ENCODE measurements around the gene ASS1. TPM values are rescaled to one million over a fixed set of nuclear protein-coding genes. Genes with fewer than 3 reads are reported as not detected.

ASS1 gene
- total and polyA plus RNA-seq, 3 experiments from 2014 or later = 2.3 to 3.4 TPM; not detected in 1

- DNase-seq = no peak
- H3K4me3 ChIP-seq (ENCODE audit: low read length) = no peak overlapping the region
- no peak overlapping the region for H3K4me3 Mint-ChIP-seq
- peaks cover 10 to 22% (median 14%) of the 10 kb centered on the region in 3 donors for H3K4me1 Mint-ChIP-seq
- no peak overlapping the region for H3K27ac ChIP-seq (ENCODE audit: low read depth, low read length)
- peaks cover 9% of the 10 kb centered on the region for H3K27me3 ChIP-seq (ENCODE audit: insufficient read depth, low read length, poor library complexity, severe bottlenecking)
- H3K9me3 ChIP-seq (ENCODE audit: low read length) = no peaks in the 10 kb centered on the region
- H3K36me3 ChIP-seq (ENCODE audit: insufficient read depth, low read length) = no peaks in the 10 kb centered on the region
- H3K9me3 Mint-ChIP-seq = peaks cover 0 to 2% (median 0%) of the 10 kb centered on the region in 5 donors
- no peak overlapping the region for H3K27ac Mint-ChIP-seq
- H3K4me1 ChIP-seq (ENCODE audit: insufficient read depth, low read length) = no peaks in the 10 kb centered on the region
- ChIA-PET CTCF (interaction anchor here (0.9 kb wide), 1 partner anchor 79 kb away, joined by 3 read pairs; no protein-coding TSS in a partner anchor), POLR2A (no interaction called here)
- H3K36me3 Mint-ChIP-seq = no peaks in the 10 kb centered on the region
- peaks cover 24 to 73% of the 10 kb centered on the region in 2 donors for H3K27me3 Mint-ChIP-seq
These were observed 94.9 kb downstream of the ASS1 start for GRCh38 chr9:130539420-130540223.

GRCh38 chr9:130541533-130541932 is 96.8 kb downstream of the ASS1 start:
- Histone ChIP-seq H3K4me3 (ENCODE audit: low read length) (no peak overlapping the region), H3K27me3 (ENCODE audit: insufficient read depth, low read length, poor library complexity, severe bottlenecking) (peaks cover 2% of the 10 kb centered on the region), H3K27ac (ENCODE audit: low read depth, low read length) (no peak overlapping the region), H3K36me3 (ENCODE audit: insufficient read depth, low read length) (no peaks in the 10 kb centered on the region), H3K9me3 (ENCODE audit: low read length) (no peaks in the 10 kb centered on the region), H3K4me1 (ENCODE audit: insufficient read depth, low read length) (no peaks in the 10 kb centered on the region)
- Mint-ChIP-seq H3K27me3 (peaks cover 23 to 65% of the 10 kb centered on the region in 2 donors), H3K27ac (no peak overlapping the region), H3K4me1 (peaks cover 4 to 14% (median 6%) of the 10 kb centered on the region in 3 donors), H3K9me3 (peaks cover 0 to 2% (median 0%) of the 10 kb centered on the region in 5 donors), H3K4me3 (no peak overlapping the region), H3K36me3 (no peaks in the 10 kb centered on the region)
- DNase-seq = no peak
- POLR2A ChIA-PET = no interaction called here
- CTCF ChIA-PET = no interaction called here

GRCh38 chr9:130542038-130542437 is 97.3 kb downstream of the ASS1 start:
- no peak overlapping the region for H3K27ac Mint-ChIP-seq
- Histone ChIP-seq H3K36me3 (ENCODE audit: insufficient read depth, low read length) (no peaks in the 10 kb centered on the region), H3K4me1 (ENCODE audit: insufficient read depth, low read length) (no peaks in the 10 kb centered on the region), H3K27me3 (ENCODE audit: insufficient read depth, low read length, poor library complexity, severe bottlenecking) (peaks cover 2% of the 10 kb centered on the region), H3K4me3 (ENCODE audit: low read length) (no peak overlapping the region), H3K9me3 (ENCODE audit: low read length) (no peaks in the 10 kb centered on the region), H3K27ac (ENCODE audit: low read depth, low read length) (no peak overlapping the region)
- ChIA-PET POLR2A (no interaction called here), CTCF (no interaction called here)
- no peak for DNase-seq
- peaks cover 2 to 10% (median 6%) of the 10 kb centered on the region in 3 donors for H3K4me1 Mint-ChIP-seq
- no peaks in the 10 kb centered on the region for H3K36me3 Mint-ChIP-seq
- H3K27me3 Mint-ChIP-seq = peaks cover 20 to 60% of the 10 kb centered on the region in 2 donors
- H3K4me3 Mint-ChIP-seq = no peak overlapping the region
- peaks cover 0 to 2% (median 0%) of the 10 kb centered on the region in 5 donors for H3K9me3 Mint-ChIP-seq

GRCh38 chr9:130542457-130543228 is 97.9 kb downstream of the ASS1 start:
- H3K4me3 ChIP-seq (ENCODE audit: low read length) = no peak overlapping the region
- Mint-ChIP-seq H3K9me3 (peaks cover 0 to 2% (median 0%) of the 10 kb centered on the region in 5 donors), H3K36me3 (no peaks in the 10 kb centered on the region), H3K27ac (no peak overlapping the region), H3K4me1 (peaks cover 1 to 5% (median 4%) of the 10 kb centered on the region in 3 donors), H3K27me3 (peaks cover 18 to 54% of the 10 kb centered on the region in 2 donors), H3K4me3 (no peak overlapping the region)
- DNase-seq = no peak
- H3K9me3 ChIP-seq (ENCODE audit: low read length) = no peaks in the 10 kb centered on the region
- H3K27ac ChIP-seq (ENCODE audit: low read depth, low read length) = no peak overlapping the region
- H3K4me1 ChIP-seq (ENCODE audit: insufficient read depth, low read length) = no peaks in the 10 kb centered on the region
- POLR2A ChIA-PET = no interaction called here
- H3K27me3 ChIP-seq (ENCODE audit: insufficient read depth, low read length, poor library complexity, severe bottlenecking) = no peaks in the 10 kb centered on the region
- no peaks in the 10 kb centered on the region for H3K36me3 ChIP-seq (ENCODE audit: insufficient read depth, low read length)
- CTCF ChIA-PET = no interaction called here

GRCh38 chr9:130543368-130543767 is 98.6 kb downstream of the ASS1 start:
- H3K36me3 ChIP-seq (ENCODE audit: insufficient read depth, low read length) = no peaks in the 10 kb centered on the region
- ChIA-PET CTCF (no interaction called here), POLR2A (no interaction called here)
- Mint-ChIP-seq H3K27ac (no peak overlapping the region), H3K36me3 (no peaks in the 10 kb centered on the region), H3K27me3 (peaks cover 13 to 46% of the 10 kb centered on the region in 2 donors), H3K4me3 (no peak overlapping the region), H3K9me3 (peaks cover 0 to 2% (median 0%) of the 10 kb centered on the region in 5 donors), H3K4me1 (no peaks in the 10 kb centered on the region)
- no peak overlapping the region for H3K27ac ChIP-seq (ENCODE audit: low read depth, low read length)
- H3K27me3 ChIP-seq (ENCODE audit: insufficient read depth, low read length, poor library complexity, severe bottlenecking) = no peaks in the 10 kb centered on the region
- H3K4me1 ChIP-seq (ENCODE audit: insufficient read depth, low read length) = no peaks in the 10 kb centered on the region
- no peak for DNase-seq
- H3K9me3 ChIP-seq (ENCODE audit: low read length) = no peaks in the 10 kb centered on the region
- no peak overlapping the region for H3K4me3 ChIP-seq (ENCODE audit: low read length)

- ChIA-PET POLR2A (no interaction called here), CTCF (no interaction called here)
- H3K9me3 Mint-ChIP-seq = peaks cover 0 to 2% (median 0%) of the 10 kb centered on the region in 5 donors
- Histone ChIP-seq H3K4me1 (ENCODE audit: insufficient read depth, low read length) (no peaks in the 10 kb centered on the region), H3K27me3 (ENCODE audit: insufficient read depth, low read length, poor library complexity, severe bottlenecking) (no peaks in the 10 kb centered on the region), H3K27ac (ENCODE audit: low read depth, low read length) (no peak overlapping the region), H3K4me3 (ENCODE audit: low read length) (no peak overlapping the region), H3K36me3 (ENCODE audit: insufficient read depth, low read length) (no peaks in the 10 kb centered on the region), H3K9me3 (ENCODE audit: low read length) (no peaks in the 10 kb centered on the region)
- no peak for DNase-seq
- H3K36me3 Mint-ChIP-seq = no peaks in the 10 kb centered on the region
- H3K27ac Mint-ChIP-seq = no peak overlapping the region
- H3K4me1 Mint-ChIP-seq = no peaks in the 10 kb centered on the region
- H3K27me3 Mint-ChIP-seq = peaks cover 9 to 42% of the 10 kb centered on the region in 2 donors
- H3K4me3 Mint-ChIP-seq = no peak overlapping the region
These were observed 99.1 kb downstream of the ASS1 start for GRCh38 chr9:130543859-130544258.

GRCh38 chr9:130544364-130544763 is 99.6 kb downstream of the ASS1 start:
- POLR2A ChIA-PET = no interaction called here
- peaks cover 0 to 2% (median under 1%) of the 10 kb centered on the region in 3 donors for H3K36me3 Mint-ChIP-seq
- H3K36me3 ChIP-seq (ENCODE audit: insufficient read depth, low read length) = no peaks in the 10 kb centered on the region
- H3K4me1 ChIP-seq (ENCODE audit: insufficient read depth, low read length) = no peaks in the 10 kb centered on the region
- H3K9me3 ChIP-seq (ENCODE audit: low read length) = no peaks in the 10 kb centered on the region
- peaks cover 5 to 40% of the 10 kb centered on the region in 2 donors for H3K27me3 Mint-ChIP-seq
- no peak overlapping the region for H3K27ac Mint-ChIP-seq
- H3K4me3 ChIP-seq (ENCODE audit: low read length) = no peak overlapping the region
- no peaks in the 10 kb centered on the region for H3K27me3 ChIP-seq (ENCODE audit: insufficient read depth, low read length, poor library complexity, severe bottlenecking)
- H3K4me1 Mint-ChIP-seq = no peaks in the 10 kb centered on the region
- DNase-seq = no peak
- H3K27ac ChIP-seq (ENCODE audit: low read depth, low read length) = no peak overlapping the region
- CTCF ChIA-PET = no interaction called here
- no peak overlapping the region for H3K4me3 Mint-ChIP-seq
- H3K9me3 Mint-ChIP-seq = peaks cover 0 to 2% (median under 1%) of the 10 kb centered on the region in 5 donors

GRCh38 chr9:130548103-130548502 is 103.3 kb downstream of the ASS1 start:
- Mint-ChIP-seq H3K36me3 (peaks cover 0 to 5% (median 2%) of the 10 kb centered on the region in 3 donors), H3K9me3 (peaks cover 0 to 5% (median 0%) of the 10 kb centered on the region in 5 donors), H3K4me3 (no peak overlapping the region), H3K27ac (no peak overlapping the region), H3K4me1 (no peaks in the 10 kb centered on the region), H3K27me3 (peaks cover 4 to 26% of the 10 kb centered on the region in 2 donors)
- Histone ChIP-seq H3K9me3 (ENCODE audit: low read length) (no peaks in the 10 kb centered on the region), H3K27me3 (ENCODE audit: insufficient read depth, low read length, poor library complexity, severe bottlenecking) (no peaks in the 10 kb centered on the region), H3K4me1 (ENCODE audit: insufficient read depth, low read length) (no peaks in the 10 kb centered on the region), H3K27ac (ENCODE audit: low read depth, low read length) (no peak overlapping the region), H3K36me3 (ENCODE audit: insufficient read depth, low read length) (no peaks in the 10 kb centered on the region), H3K4me3 (ENCODE audit: low read length) (no peak overlapping the region)
- POLR2A ChIA-PET = no interaction called here
- DNase-seq = no peak
- CTCF ChIA-PET = no interaction called here

Data from CD8-positive, alpha-beta memory T cell (primary cell).